ENCODE results near the gene LPP. TPM values are rescaled to one million over a fixed set of nuclear protein-coding genes. Genes with fewer than 3 reads are reported as not detected.

LPP gene
- total RNA-seq, 6 experiments from 2014 or later = 84.1 to 121 (median 102) TPM

- Mint-ChIP-seq H3K9me3 (no peaks in the 10 kb centered on the region), H3K4me3 (no peak overlapping the region), H3K27ac (no peak overlapping the region), H3K27me3 (ENCODE audit: insufficient read depth) (no peaks in the 10 kb centered on the region), H3K36me3 (ENCODE audit: low read depth) (no peaks in the 10 kb centered on the region), H3K4me1 (ENCODE audit: low read depth) (peaks cover 16% of the 10 kb centered on the region)
- no peak for TF ChIP-seq CTCF (IDR thresholded peaks at IDR 0.05)
- no peak for DNase-seq
Measured at GRCh38 chr3:188559856-188560255, 405.9 kb downstream of the LPP start.

GRCh38 chr3:188562144-188562543 is 408.2 kb downstream of the LPP start:
- H3K4me3 Mint-ChIP-seq = no peak overlapping the region
- H3K27ac Mint-ChIP-seq = no peak overlapping the region
- DNase-seq = no peak
- no peaks in the 10 kb centered on the region for H3K27me3 Mint-ChIP-seq (ENCODE audit: insufficient read depth)
- H3K9me3 Mint-ChIP-seq = no peaks in the 10 kb centered on the region
- TF ChIP-seq CTCF (IDR thresholded peaks at IDR 0.05) = no peak
- H3K4me1 Mint-ChIP-seq (ENCODE audit: low read depth) = peaks cover 16% of the 10 kb centered on the region
- H3K36me3 Mint-ChIP-seq (ENCODE audit: low read depth) = no peaks in the 10 kb centered on the region

GRCh38 chr3:188567478-188568195 is 413.7 kb downstream of the LPP start:
- no peak for TF ChIP-seq CTCF (IDR thresholded peaks at IDR 0.05)
- H3K4me1 Mint-ChIP-seq (ENCODE audit: low read depth) = peaks cover 39% of the 10 kb centered on the region
- H3K9me3 Mint-ChIP-seq = no peaks in the 10 kb centered on the region
- no peak for DNase-seq
- peaks cover 9% of the 10 kb centered on the region for H3K36me3 Mint-ChIP-seq (ENCODE audit: low read depth)
- no peak overlapping the region for H3K4me3 Mint-ChIP-seq
- H3K27me3 Mint-ChIP-seq (ENCODE audit: insufficient read depth) = no peaks in the 10 kb centered on the region
- H3K27ac Mint-ChIP-seq = no peak overlapping the region

- Mint-ChIP-seq H3K4me3 (no peak overlapping the region), H3K27ac (no peak overlapping the region), H3K9me3 (no peaks in the 10 kb centered on the region), H3K27me3 (ENCODE audit: insufficient read depth) (no peaks in the 10 kb centered on the region), H3K36me3 (ENCODE audit: low read depth) (peaks cover 9% of the 10 kb centered on the region), H3K4me1 (ENCODE audit: low read depth) (peaks cover 39% of the 10 kb centered on the region)
- DNase-seq = no peak
- no peak for TF ChIP-seq CTCF (IDR thresholded peaks at IDR 0.05)
Measured at GRCh38 chr3:188568736-188569135, 414.8 kb downstream of the LPP start.

GRCh38 chr3:188571531-188572095 is 417.7 kb downstream of the LPP start:
- no peak for TF ChIP-seq CTCF (IDR thresholded peaks at IDR 0.05)
- H3K36me3 Mint-ChIP-seq (ENCODE audit: low read depth) = peaks cover 9% of the 10 kb centered on the region
- H3K4me3 Mint-ChIP-seq = no peak overlapping the region; the same call in 1 of the 2 replicates
- H3K9me3 Mint-ChIP-seq = no peaks in the 10 kb centered on the region
- peaks cover 39% of the 10 kb centered on the region for H3K4me1 Mint-ChIP-seq (ENCODE audit: low read depth)
- no peak overlapping the region for H3K27ac Mint-ChIP-seq
- no peak for DNase-seq
- H3K27me3 Mint-ChIP-seq (ENCODE audit: insufficient read depth) = no peaks in the 10 kb centered on the region

All from HFFc6 (cell line).